Sigmoid colon (tissue), 4 donors: ENCODE data around the gene CHN2.

Experiments
- CTCF ChIP-seq, 4 experiments: fragments of 450-650 bp in 3 of 4; fragments of 200-600 bp in 1 of 4; IDR thresholded peaks; one replicate each; pipeline ENCODE4 v1.5.1; 2016 to 2019; ENCODE audit warnings: antibody characterized with exemption in 4 of 4, mild to moderate bottlenecking in 3 of 4, moderate library complexity in 2 of 4
- POLR2A ChIP-seq, 2 donors: fragments of 450-650 bp; IDR thresholded peaks; one replicate each; pipeline ENCODE4 v1.6.1; 2016; ENCODE audit warnings: antibody characterized with exemption in 2 of 2, mild to moderate bottlenecking in 2 of 2, moderate library complexity in 2 of 2
- POLR2AphosphoS5 ChIP-seq, 4 donors: sonication (generic); formaldehyde crosslinking; IDR thresholded peaks; one replicate each; pipeline ENCODE4 v1.6.1; 2017; ENCODE audit warnings: antibody characterized with exemption in 4 of 4

- TF ChIP-seq CTCF (IDR thresholded peaks at IDR 0.05) (no peak), POLR2A (IDR thresholded peaks at IDR 0.05) (no peak), POLR2AphosphoS5 (IDR thresholded peaks at IDR 0.05) (no peak)
These were observed 130.9 kb downstream of the CHN2 start for GRCh38 chr7:29325476-29325875.
